Osteoblast (primary cell): Measurements from ENCODE around the gene IGFL1. TPM values are rescaled to one million over a fixed set of nuclear protein-coding genes. Genes with fewer than 3 reads are reported as not detected.

Experiments used
- DNase-seq: peaks from one replicate; pipeline ENCODE4 v3.0.0; 2011; ENCODE audit warnings: low spot score, mixed read lengths; ENCODE audit not compliant: insufficient read length; ENCODE audit errors: missing footprints
- H2AFZ ChIP-seq: 2 replicates; pipeline ENCODE4 v1.6.0; 2011; ENCODE audit warnings: mild to moderate bottlenecking, low read length
- H3K27ac ChIP-seq: 2 replicates; pipeline ENCODE4 v1.5.1; 2011; ENCODE audit warnings: mild to moderate bottlenecking, low read depth, low read length, moderate library complexity
- H3K27me3 ChIP-seq: 2 replicates; pipeline ENCODE4 v1.6.0; 2012; ENCODE audit warnings: mild to moderate bottlenecking, control low read depth, inconsistent platforms, low read length, moderate library complexity; ENCODE audit not compliant: insufficient read depth
- H3K36me3 ChIP-seq: 2 replicates; pipeline ENCODE4 v1.5.1; 2011; ENCODE audit warnings: mild to moderate bottlenecking, low read length, control low read depth, moderate library complexity; ENCODE audit not compliant: insufficient read depth
- H3K4me1 ChIP-seq: 2 replicates; pipeline ENCODE4 v1.5.1; 2011; ENCODE audit warnings: mild to moderate bottlenecking, low read length, control low read depth, moderate library complexity; ENCODE audit not compliant: insufficient read depth
- H3K4me2 ChIP-seq: 2 replicates; pipeline ENCODE4 v1.6.0; 2011; ENCODE audit warnings: mild to moderate bottlenecking, low read length; ENCODE audit not compliant: insufficient read depth
- H3K4me3 ChIP-seq: fragments of 200-600 bp; sonication (generic); 3 replicates; pipeline ENCODE4 v1.5.1; 2012; ENCODE audit warnings: mild to moderate bottlenecking, low read length, inconsistent platforms; ENCODE audit not compliant: insufficient read depth
- H3K79me2 ChIP-seq: 2 replicates; pipeline ENCODE4 v1.6.0; 2012; ENCODE audit warnings: mild to moderate bottlenecking, low read length, control low read depth, inconsistent platforms; ENCODE audit not compliant: insufficient read depth
- H3K9me3 ChIP-seq: 2 replicates; pipeline ENCODE4 v1.5.1; 2011; ENCODE audit warnings: low read depth, low read length, control low read depth
- H4K20me1 ChIP-seq: 2 replicates; pipeline ENCODE4 v1.6.0; 2012; ENCODE audit warnings: mild to moderate bottlenecking, low read length, control low read depth; ENCODE audit not compliant: insufficient read depth
- CTCF ChIP-seq: IDR thresholded peaks from 2 replicates; pipeline ENCODE4 v1.5.1; 2011; ENCODE audit warnings: mild to moderate bottlenecking, low read depth, low read length, moderate library complexity; ENCODE audit errors: extremely low read depth
- total RNA-seq: library from RNA; depleted of rRNA; stranded (reverse); fragments of >200 nt; gene quantifications from 2 replicates; pipeline ENCODE4 v1.2.3, GENCODE V29; 2012

IGFL1 gene
- total RNA-seq, 1 donor = not detected

- no peaks in the 10 kb centered on the region for H3K79me2 ChIP-seq
- no peak for DNase-seq
- H3K27me3 ChIP-seq = peaks cover 47% of the 10 kb centered on the region
- H3K4me2 ChIP-seq = no peak overlapping the region
- no peak for TF ChIP-seq CTCF
- no peaks in the 10 kb centered on the region for H4K20me1 ChIP-seq
- no peaks in the 10 kb centered on the region for H3K36me3 ChIP-seq
- peaks cover 4% of the 10 kb centered on the region for H3K9me3 ChIP-seq
- H3K27ac ChIP-seq = no peak overlapping the region
- H3K4me3 ChIP-seq = no peak overlapping the region
- no peak overlapping the region for H2AFZ ChIP-seq
- H3K4me1 ChIP-seq = no peaks in the 10 kb centered on the region
Observed at GRCh38 chr19:46202872-46203860, 26.4 kb upstream of the IGFL1 start.

GRCh38 chr19:46204008-46204407, 25.5 kb upstream of the IGFL1 start:
- Histone ChIP-seq H3K27me3 (peaks cover 51% of the 10 kb centered on the region), H2AFZ (no peak overlapping the region), H3K9me3 (peaks cover 4% of the 10 kb centered on the region), H3K27ac (no peak overlapping the region), H4K20me1 (no peaks in the 10 kb centered on the region), H3K79me2 (no peaks in the 10 kb centered on the region), H3K4me1 (no peaks in the 10 kb centered on the region), H3K4me3 (no peak overlapping the region), H3K36me3 (no peaks in the 10 kb centered on the region), H3K4me2 (no peak overlapping the region)
- TF ChIP-seq CTCF = no peak
- no peak for DNase-seq

- no peak overlapping the region for H3K4me2 ChIP-seq
Observed at GRCh38 chr19:46205183-46205984, 24.2 kb upstream of the IGFL1 start.

More at GRCh38 chr19:46205183-46205984, 24.2 kb upstream of the IGFL1 start:
- Histone ChIP-seq H4K20me1 (no peaks in the 10 kb centered on the region), H3K27me3 (peaks cover 58% of the 10 kb centered on the region), H3K4me3 (no peak overlapping the region), H3K9me3 (peaks cover 4% of the 10 kb centered on the region), H3K36me3 (no peaks in the 10 kb centered on the region), H3K27ac (no peak overlapping the region), H2AFZ (no peak overlapping the region), H3K4me1 (no peaks in the 10 kb centered on the region), H3K79me2 (no peaks in the 10 kb centered on the region)
- no peak for DNase-seq
- no peak for TF ChIP-seq CTCF
